GM19452 (cell line): ENCODE measurements around the gene NTSR1.

ENCODE experiments used
- ATAC-seq: cut with Tn5 transposase; IDR thresholded peaks from one replicate; pipeline ENCODE4 v1.9.1; 2021; ENCODE audit not compliant: unreplicated experiment

Gene NTSR1

GRCh38 chr20:62811720-62812119 lies 103.1 kb downstream of the NTSR1 start:
- no peak for ATAC-seq
